Mesenchymal stem cell (in vitro differentiated cells and primary cell): ENCODE results near the gene TMEM129.

ENCODE experiments used
- DNase-seq: peaks from one replicate; pipeline ENCODE4 v3.0.0-alpha.2; 2013
- H2AFZ ChIP-seq: one replicate; pipeline ENCODE4 v1.6.1; 2013; ENCODE audit warnings: low read depth, mild to moderate bottlenecking, control low read depth, inconsistent platforms, low read length, moderate library complexity
- H2AK5ac ChIP-seq: 2 replicates; pipeline ENCODE4 v1.6.1; 2013; ENCODE audit warnings: low read length, moderate library complexity, mild to moderate bottlenecking, inconsistent platforms; ENCODE audit not compliant: severe bottlenecking
- H2BK120ac ChIP-seq: one replicate; pipeline ENCODE4 v1.6.1; 2013; ENCODE audit warnings: low read depth, mild to moderate bottlenecking, inconsistent platforms, low read length, moderate library complexity
- H2BK12ac ChIP-seq, 2 experiments: one replicate each; pipeline ENCODE4 v1.6.1; 2013; ENCODE audit warnings: inconsistent platforms in 2 of 2, low read length in 2 of 2, mild to moderate bottlenecking in 2 of 2, moderate library complexity in 2 of 2, control low read depth in 1 of 2
- H2BK15ac ChIP-seq: one replicate; pipeline ENCODE4 v1.6.1; 2013; ENCODE audit warnings: mild to moderate bottlenecking, low read depth, inconsistent platforms; ENCODE audit not compliant: poor library complexity, severe bottlenecking
- H2BK5ac ChIP-seq: 2 replicates; pipeline ENCODE4 v1.6.1; 2013; ENCODE audit warnings: low read depth, mild to moderate bottlenecking, low read length, control low read depth, inconsistent platforms; ENCODE audit not compliant: poor library complexity, severe bottlenecking
- H3K14ac ChIP-seq, 2 experiments: one replicate each; pipeline ENCODE4 v1.6.1; 2013; ENCODE audit warnings: inconsistent platforms in 2 of 2, low read length in 2 of 2, control low read depth in 1 of 2, mild to moderate bottlenecking in 1 of 2, moderate library complexity in 1 of 2
- H3K18ac ChIP-seq, 2 experiments: one replicate each; pipeline ENCODE4 v1.6.1; 2013; ENCODE audit warnings: inconsistent platforms in 2 of 2, low read length in 2 of 2, control low read depth in 1 of 2, low read depth in 1 of 2, mild to moderate bottlenecking in 1 of 2
- H3K23ac ChIP-seq, 2 experiments: one replicate each; pipeline ENCODE4 v1.6.1; 2013; ENCODE audit warnings: inconsistent platforms in 2 of 2, low read length in 2 of 2, mild to moderate bottlenecking in 2 of 2, moderate library complexity in 2 of 2, control low read depth in 1 of 2
- H3K27ac ChIP-seq: 2 replicates; pipeline ENCODE4 v1.5.1; 2013; ENCODE audit warnings: mild to moderate bottlenecking, moderate library complexity, low read length, control low read depth, inconsistent platforms; ENCODE audit not compliant: poor library complexity, severe bottlenecking
- H3K27me3 ChIP-seq, 2 experiments: 2 replicates each; pipeline versions ENCODE4 v1.6.1 to v1.7.0; 2013; ENCODE audit warnings: low read length in 2 of 2, mild to moderate bottlenecking in 2 of 2, moderate library complexity in 2 of 2, control low read depth in 1 of 2, inconsistent platforms in 1 of 2; ENCODE audit not compliant: control insufficient read depth in 1 of 2, insufficient read depth in 1 of 2
- H3K36me3 ChIP-seq, 2 experiments: 2 replicates each; pipeline versions ENCODE4 v1.6.1 to v1.7.0; 2013; ENCODE audit warnings: low read length in 2 of 2, control low read depth in 1 of 2, inconsistent platforms in 1 of 2, low read depth in 1 of 2, mild to moderate bottlenecking in 1 of 2; ENCODE audit not compliant: insufficient read depth in 2 of 2, control insufficient read depth in 1 of 2
- H3K4ac ChIP-seq, 2 experiments: one replicate each; pipeline ENCODE4 v1.6.1; 2013; ENCODE audit warnings: inconsistent platforms in 2 of 2, low read length in 2 of 2, mild to moderate bottlenecking in 2 of 2, moderate library complexity in 2 of 2, control low read depth in 1 of 2, low read depth in 1 of 2
- H3K4me1 ChIP-seq: 2 replicates; pipeline ENCODE4 v1.6.1; 2013; ENCODE audit warnings: low read depth, low read length, control low read depth; ENCODE audit not compliant: control insufficient read depth, insufficient read depth
- H3K4me2 ChIP-seq: 2 replicates; pipeline ENCODE4 v1.6.1; 2013; ENCODE audit warnings: low read length, mild to moderate bottlenecking, inconsistent platforms; ENCODE audit not compliant: poor library complexity, severe bottlenecking
- H3K4me3 ChIP-seq, 2 experiments: 2 replicates each; pipeline versions ENCODE4 v1.5.1 to v1.7.0; 2013; ENCODE audit warnings: low read length in 2 of 2, mild to moderate bottlenecking in 2 of 2, control low read depth in 1 of 2, low read depth in 1 of 2; ENCODE audit not compliant: insufficient read depth in 1 of 2
- H3K79me1 ChIP-seq: replicated peaks from 2 replicates; pipeline ENCODE4 v1.6.1; 2013; ENCODE audit warnings: mild to moderate bottlenecking, control low read depth, low read length, inconsistent platforms; ENCODE audit not compliant: poor library complexity, severe bottlenecking
- H3K9ac ChIP-seq: 2 replicates; pipeline ENCODE4 v1.7.0; 2013; ENCODE audit warnings: mild to moderate bottlenecking, low read length, moderate library complexity
- H3K9me3 ChIP-seq: 2 replicates; pipeline ENCODE4 v1.7.0; 2013; ENCODE audit warnings: mild to moderate bottlenecking, low read length; ENCODE audit not compliant: control insufficient read depth
- H4K8ac ChIP-seq: one replicate; pipeline ENCODE4 v1.6.1; 2013; ENCODE audit warnings: inconsistent platforms, mild to moderate bottlenecking, low read length, moderate library complexity
- H4K91ac ChIP-seq: one replicate; pipeline ENCODE4 v1.6.1; 2013; ENCODE audit warnings: mild to moderate bottlenecking, low read length, inconsistent platforms
- whole genome bisulfite sequencing: methylation state at CpG from one replicate; pipeline ENCODE4 v1.1.7; 2013; ENCODE audit warnings: mixed read lengths; 5-methylcytosine and 5-hydroxymethylcytosine counted together

Gene TMEM129

GRCh38 chr4:1751155-1751918, 30.2 kb upstream of the TMEM129 start:
- Histone ChIP-seq H3K27ac (no peak overlapping the region), H4K8ac (no peak overlapping the region), H2AFZ (no peak overlapping the region), H3K4ac (no peak overlapping the region), H3K79me1 (no peaks in the 10 kb centered on the region), H2BK120ac (no peak overlapping the region), H2BK5ac (no peak overlapping the region), H3K4me2 (no peak overlapping the region), H3K23ac (no peak overlapping the region), H3K9ac (no peak overlapping the region), H2BK15ac (no peak overlapping the region), H2AK5ac (no peak overlapping the region), H4K91ac (no peak overlapping the region), H3K9me3 (no peaks in the 10 kb centered on the region), H2BK12ac (no peak overlapping the region), H3K18ac (no peak overlapping the region), H3K14ac (no peak overlapping the region), H3K27me3 (peaks cover 0 to 32% of the 10 kb centered on the region in 2 experiments), H3K4me3 (no peak overlapping the region), H3K4me1 (peaks cover 27% of the 10 kb centered on the region), H3K36me3 (peaks cover 0 to 3% of the 10 kb centered on the region in 2 experiments)
- 90% methylated on average over 28 of the region's 31 CpGs for WGBS
- no peak for DNase-seq

DNA sequence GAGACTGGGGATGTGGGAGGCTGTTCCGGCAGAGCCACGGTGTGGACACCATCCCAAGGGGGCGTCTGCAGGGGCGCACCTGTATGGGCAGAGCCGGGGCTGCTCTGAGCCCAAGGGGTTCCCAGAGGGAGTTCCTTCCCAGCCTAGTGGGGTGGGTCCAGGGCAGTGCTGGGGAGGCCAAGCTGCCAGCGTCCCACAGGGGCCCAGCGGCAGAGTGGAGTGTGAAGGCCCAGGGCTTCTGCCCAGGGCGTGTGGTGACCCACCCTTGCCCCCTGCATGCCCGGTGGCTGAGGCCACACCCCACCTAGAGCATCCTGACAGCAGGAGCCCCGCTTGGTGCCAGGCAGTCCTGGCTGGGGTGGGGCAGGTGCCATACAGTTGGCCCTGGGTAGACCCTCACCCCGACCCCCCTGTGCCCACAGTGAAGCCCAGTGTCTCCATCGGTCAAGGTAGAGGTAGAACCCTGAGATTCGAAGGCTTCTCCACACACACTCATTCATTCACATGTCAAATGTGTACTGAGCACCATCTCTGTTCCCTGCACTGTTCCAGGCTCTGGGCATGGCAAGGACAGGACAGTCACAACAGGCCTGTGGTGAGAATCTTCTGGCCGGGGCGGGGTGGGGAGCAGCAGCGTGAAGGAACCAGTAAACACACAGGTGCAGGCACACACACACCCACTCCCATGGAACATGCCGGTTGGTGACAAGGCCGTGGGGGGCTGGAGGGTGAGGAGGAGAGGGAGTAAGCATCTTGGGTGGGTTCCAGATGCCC, 29.4 kb upstream of the TMEM129 start:
- Histone ChIP-seq H3K18ac (no peak overlapping the region), H2BK120ac (no peak overlapping the region), H3K27ac (no peak overlapping the region), H4K8ac (no peak overlapping the region), H3K36me3 (peaks cover 0 to 4% of the 10 kb centered on the region in 2 experiments), H3K4ac (no peak overlapping the region), H2BK5ac (no peak overlapping the region), H3K27me3 (peaks cover 0 to 29% of the 10 kb centered on the region in 2 experiments), H2AFZ (no peak overlapping the region), H3K4me2 (no peak overlapping the region), H2AK5ac (no peak overlapping the region), H3K14ac (no peak overlapping the region), H3K9ac (no peak overlapping the region), H3K4me1 (peaks cover 28% of the 10 kb centered on the region), H2BK12ac (no peak overlapping the region), H4K91ac (no peak overlapping the region), H3K4me3 (no peak overlapping the region), H3K23ac (no peak overlapping the region), H3K9me3 (no peaks in the 10 kb centered on the region), H3K79me1 (no peaks in the 10 kb centered on the region), H2BK15ac (no peak overlapping the region)
- DNase-seq, result no peak
- WGBS, result 88% methylated on average over 15 of the region's 18 CpGs

DNA sequence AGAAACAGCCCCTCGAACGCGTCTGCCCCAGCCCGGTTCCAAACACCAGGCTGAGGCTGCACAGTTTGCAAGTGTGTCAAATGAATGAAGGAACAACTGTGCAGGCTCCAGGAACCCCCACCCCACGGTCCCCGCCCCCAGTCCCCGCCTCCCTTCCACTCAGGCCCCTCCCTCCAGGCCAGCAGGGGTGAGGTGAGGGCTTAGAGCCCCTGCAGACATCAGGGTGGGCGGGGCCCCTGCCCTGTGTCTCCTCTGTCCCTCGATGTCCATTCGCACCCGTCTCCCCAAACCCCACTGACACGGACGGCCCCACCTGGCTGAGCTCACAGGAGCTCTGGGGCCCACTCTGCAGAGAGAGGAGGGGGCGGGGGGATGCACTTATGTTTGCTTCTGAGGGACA, 28.7 kb upstream of the TMEM129 start:
- no peak for DNase-seq
- Histone ChIP-seq H3K9ac (no peak overlapping the region), H3K23ac (no peak overlapping the region), H3K9me3 (no peaks in the 10 kb centered on the region), H3K14ac (no peak overlapping the region), H3K4me2 (no peak overlapping the region), H3K4ac (no peak overlapping the region), H3K18ac (no peak overlapping the region), H4K8ac (no peak overlapping the region), H4K91ac (no peak overlapping the region), H2BK120ac (no peak overlapping the region), H3K36me3 (peaks cover 0 to 10% of the 10 kb centered on the region in 2 experiments), H3K4me3 (no peak overlapping the region), H3K79me1 (no peaks in the 10 kb centered on the region), H2AFZ (no peak overlapping the region), H3K27me3 (peaks cover 0 to 25% of the 10 kb centered on the region in 2 experiments), H3K27ac (no peak overlapping the region), H3K4me1 (peaks cover 27% of the 10 kb centered on the region), H2AK5ac (no peak overlapping the region), H2BK5ac (no peak overlapping the region), H2BK12ac (no peak overlapping the region), H2BK15ac (no peak overlapping the region)
- 68% methylated on average over 11 of the region's 14 CpGs for WGBS

- H2BK15ac ChIP-seq, result no peak overlapping the region
- peaks cover 24% of the 10 kb centered on the region for H3K4me1 ChIP-seq
- no peak overlapping the region for H3K4me2 ChIP-seq
- no peak overlapping the region for H3K23ac ChIP-seq
- H2BK12ac ChIP-seq, result no peak overlapping the region
- H3K27ac ChIP-seq, result no peak overlapping the region
- peaks cover 0 to 15% of the 10 kb centered on the region in 2 experiments for H3K36me3 ChIP-seq
- H3K9me3 ChIP-seq, result no peaks in the 10 kb centered on the region
- H3K79me1 ChIP-seq, result no peaks in the 10 kb centered on the region
- H2AFZ ChIP-seq, result no peak overlapping the region
- DNase-seq, result no peak
- H3K4me3 ChIP-seq, result no peak overlapping the region
- no peak overlapping the region for H2BK120ac ChIP-seq
- no peak overlapping the region for H4K91ac ChIP-seq
- peaks cover 0 to 21% of the 10 kb centered on the region in 2 experiments for H3K27me3 ChIP-seq
- H2BK5ac ChIP-seq, result no peak overlapping the region
- no peak overlapping the region for H2AK5ac ChIP-seq
- 63% methylated on average over 2 of the region's 3 CpGs for WGBS
- no peak overlapping the region for H3K4ac ChIP-seq
- no peak overlapping the region for H3K14ac ChIP-seq
- no peak overlapping the region for H4K8ac ChIP-seq
- no peak overlapping the region for H3K18ac ChIP-seq
- no peak overlapping the region for H3K9ac ChIP-seq
Observed at GRCh38 chr4:1749370-1749769, 28.2 kb upstream of the TMEM129 start.
